Hematopoietic multipotent progenitor cell treated with erythropoietin and hydrocortisone succinate and interleukin-3 and kit ligand, for 15 days (in vitro differentiated cells): ENCODE measurements around the gene UGDH.
"Not testable (repeated sequence)": the region's sequence is repeated elsewhere in the genome, so short reads cannot be mapped to it uniquely, and the experiment has no call there.

Experiments
- DNase-seq: peaks from one replicate; pipeline ENCODE4 v3.0.0-alpha.2; 2015; ENCODE audit warnings: low spot score

Gene UGDH

GRCh38 chr4:39495446-39496213, 31.6 kb downstream of the UGDH start:
- no peak for DNase-seq

GRCh38 chr4:39494354-39494753, 32.9 kb downstream of the UGDH start:
- DNase-seq = no peak

- no peak for DNase-seq
Observed at GRCh38 chr4:39490322-39490721, 36.9 kb downstream of the UGDH start.

- DNase-seq = no peak
Observed at GRCh38 chr4:39486221-39486804, 40.9 kb downstream of the UGDH start.

DNA sequence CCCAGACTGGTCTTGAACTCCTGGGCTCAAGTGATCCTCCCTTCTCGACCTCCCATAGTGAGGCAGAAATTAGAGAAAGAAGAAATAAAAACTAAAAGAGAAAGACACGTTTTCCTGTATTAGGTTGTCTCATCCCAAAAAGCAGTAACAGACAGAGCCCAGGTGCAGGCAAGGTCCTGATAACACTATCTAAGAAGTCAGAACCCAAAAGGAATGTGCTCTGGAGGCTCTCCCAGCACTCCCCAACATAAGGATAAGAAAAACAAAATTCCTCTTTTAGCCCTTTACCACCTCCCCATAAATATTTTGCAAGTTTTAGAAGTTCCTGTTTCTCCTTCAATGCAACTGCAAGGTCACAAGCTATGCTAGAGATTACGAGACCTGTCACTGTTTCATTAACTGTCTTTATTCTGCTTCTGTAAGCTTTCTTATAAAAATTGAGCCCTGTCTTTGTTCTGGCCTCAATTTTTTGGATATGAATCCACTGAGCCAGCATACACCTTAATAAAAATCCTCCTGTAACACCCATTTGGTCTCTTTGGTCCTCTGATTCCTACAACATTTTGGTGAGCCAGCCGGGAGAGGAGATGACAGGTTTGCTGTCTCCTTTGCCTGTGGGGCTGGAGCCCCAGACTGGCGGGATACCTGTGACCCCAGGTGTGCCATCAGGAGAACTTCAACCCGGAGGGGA, 42.5 kb downstream of the UGDH start:
- no peak for DNase-seq

- DNase-seq = no peak
Observed at GRCh38 chr4:39480902-39481695, 46.1 kb downstream of the UGDH start.

DNA sequence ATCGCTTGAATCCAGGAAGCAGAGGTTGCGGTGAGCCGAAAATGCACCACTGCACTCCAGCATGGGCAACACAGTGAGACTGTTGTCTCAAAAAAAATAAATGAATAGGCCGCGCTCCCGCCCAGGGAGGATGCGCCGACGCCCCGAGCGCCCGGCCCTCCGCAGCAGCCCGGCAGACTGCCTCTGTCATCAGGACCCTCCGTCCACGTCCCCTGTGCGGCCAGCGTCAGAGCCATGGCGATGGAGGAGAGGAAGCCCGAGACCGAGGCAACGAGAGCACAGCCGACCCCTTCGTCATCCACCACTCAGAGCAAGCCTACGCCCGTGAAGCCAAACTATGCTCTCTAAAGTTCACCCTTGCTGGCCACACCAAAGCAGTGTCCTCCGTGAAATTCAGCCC, 47.0 kb downstream of the UGDH start:
- DNase-seq = no peak

DNA sequence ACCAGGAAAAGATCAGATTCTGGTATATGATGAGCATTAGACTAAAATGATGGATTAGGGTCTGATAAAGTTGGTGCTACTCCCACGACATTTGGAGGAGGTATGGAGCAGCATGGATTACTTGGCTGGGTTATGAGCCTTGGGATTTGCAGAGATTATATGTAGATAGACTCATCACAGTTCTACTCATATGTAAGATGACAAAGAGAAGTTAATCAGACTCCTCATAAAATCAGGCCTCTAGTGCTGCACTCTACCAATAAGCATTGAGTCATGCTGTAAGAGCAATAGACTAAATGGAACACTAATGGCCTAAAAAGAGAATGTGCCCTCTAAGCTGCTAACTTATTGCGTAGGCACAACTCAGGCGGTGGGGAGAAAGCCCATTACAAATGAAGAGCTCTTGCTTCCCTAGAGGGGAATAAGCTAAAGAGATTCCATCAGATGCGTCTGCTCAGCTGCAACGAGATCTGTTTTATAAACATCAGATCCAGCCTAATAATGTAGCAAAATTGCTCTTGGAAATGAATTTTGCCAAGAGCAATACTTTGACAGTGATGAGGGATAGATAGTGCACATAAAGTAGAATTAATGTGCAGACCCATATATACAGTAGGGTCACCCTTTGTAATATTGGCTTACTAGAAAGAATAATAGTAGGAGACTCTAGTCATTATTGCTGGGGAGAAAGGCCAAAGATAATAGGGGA, 50.9 kb downstream of the UGDH start:
- DNase-seq = no peak

DNA sequence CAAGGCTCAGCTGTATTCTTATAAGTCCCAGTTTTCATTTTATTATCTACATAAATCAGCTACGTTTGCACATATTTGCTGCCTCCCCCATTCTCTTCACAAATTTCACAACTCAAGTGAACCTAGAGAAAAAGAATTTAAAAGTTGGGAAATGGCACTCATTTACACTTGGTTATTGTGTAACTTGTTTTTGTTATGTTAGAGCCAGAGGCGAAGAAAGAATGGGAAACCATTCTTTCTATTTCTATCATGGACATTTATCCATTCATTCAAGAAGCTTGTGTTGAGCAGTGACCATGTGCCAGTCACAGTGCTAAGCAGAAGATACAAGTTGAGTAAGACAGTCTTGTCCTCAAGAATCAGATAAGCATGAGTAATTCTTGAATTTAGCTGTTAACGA, 54.8 kb downstream of the UGDH start:
- no peak for DNase-seq

DNA sequence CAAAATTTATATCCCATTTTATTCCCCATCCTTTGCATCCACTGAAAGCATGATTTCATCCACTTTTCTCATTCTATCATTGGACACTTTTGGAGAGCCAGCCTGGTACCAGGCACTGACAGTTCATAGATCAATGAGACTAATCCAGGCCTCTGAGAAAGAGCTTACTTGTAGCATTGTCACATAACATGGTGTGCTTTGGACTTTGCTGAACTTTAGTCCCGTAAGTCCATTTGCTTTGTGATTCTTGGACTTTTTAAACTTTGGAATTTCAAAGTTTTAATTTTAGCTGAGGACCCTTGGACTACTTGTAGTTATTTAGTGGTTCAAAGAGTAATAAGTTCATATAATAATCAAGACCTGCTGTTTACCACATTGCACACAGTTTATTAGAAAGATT, 56.8 kb downstream of the UGDH start:
- DNase-seq = no peak

DNA sequence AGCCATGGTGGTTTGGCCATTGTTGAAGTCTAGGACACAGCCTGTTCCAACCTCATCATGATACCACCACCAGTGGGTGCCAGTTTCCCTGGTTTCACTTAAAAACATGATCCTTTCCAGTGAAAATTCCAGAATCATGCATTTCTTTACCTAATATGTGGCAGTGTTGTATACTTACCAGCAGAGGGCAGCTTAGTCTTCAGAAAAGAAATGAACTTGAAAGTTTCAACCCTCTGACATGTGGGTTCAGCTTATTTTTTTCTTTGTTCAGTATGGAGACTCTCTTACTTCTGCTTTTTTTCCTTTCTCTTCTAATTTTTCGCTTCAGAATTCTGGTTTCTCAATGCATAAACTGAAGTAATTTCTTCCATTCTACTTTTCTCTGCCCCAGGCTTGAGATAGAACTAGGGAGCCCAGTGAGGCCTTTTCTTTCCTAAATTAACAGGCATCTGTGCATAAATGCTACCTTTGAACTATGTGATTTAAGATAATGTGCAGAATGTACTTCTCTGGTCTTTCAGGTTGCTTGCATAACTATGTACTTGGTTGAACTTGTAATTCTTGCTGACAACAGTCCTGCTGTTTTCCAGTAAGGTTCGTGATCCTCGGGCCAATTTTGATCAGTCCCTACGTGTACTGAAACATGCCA, 57.7 kb downstream of the UGDH start:
- peak; percentile 79 for DNase-seq

GRCh38 chr4:39467464-39467863, 59.8 kb downstream of the UGDH start:
- DNase-seq = no peak

DNA sequence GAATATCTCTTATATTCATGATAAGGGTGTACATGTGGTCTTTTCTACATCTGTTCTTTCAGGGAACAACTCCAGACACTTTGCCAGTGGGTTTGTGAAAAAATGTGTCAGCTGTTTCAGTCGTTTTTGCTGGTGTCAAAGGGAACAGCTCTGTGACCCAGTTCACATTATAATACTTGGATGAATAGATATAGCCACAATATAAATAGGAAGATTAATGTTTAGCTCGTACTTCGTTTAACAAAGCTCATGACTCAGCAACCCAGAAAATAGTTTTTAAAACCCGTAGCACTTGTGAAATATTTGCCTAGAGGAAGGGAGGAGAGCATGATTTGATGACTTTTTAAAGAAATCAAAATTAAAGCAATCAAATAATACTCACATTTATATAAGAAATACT, 60.5 kb downstream of the UGDH start:
- no peak for DNase-seq

DNA sequence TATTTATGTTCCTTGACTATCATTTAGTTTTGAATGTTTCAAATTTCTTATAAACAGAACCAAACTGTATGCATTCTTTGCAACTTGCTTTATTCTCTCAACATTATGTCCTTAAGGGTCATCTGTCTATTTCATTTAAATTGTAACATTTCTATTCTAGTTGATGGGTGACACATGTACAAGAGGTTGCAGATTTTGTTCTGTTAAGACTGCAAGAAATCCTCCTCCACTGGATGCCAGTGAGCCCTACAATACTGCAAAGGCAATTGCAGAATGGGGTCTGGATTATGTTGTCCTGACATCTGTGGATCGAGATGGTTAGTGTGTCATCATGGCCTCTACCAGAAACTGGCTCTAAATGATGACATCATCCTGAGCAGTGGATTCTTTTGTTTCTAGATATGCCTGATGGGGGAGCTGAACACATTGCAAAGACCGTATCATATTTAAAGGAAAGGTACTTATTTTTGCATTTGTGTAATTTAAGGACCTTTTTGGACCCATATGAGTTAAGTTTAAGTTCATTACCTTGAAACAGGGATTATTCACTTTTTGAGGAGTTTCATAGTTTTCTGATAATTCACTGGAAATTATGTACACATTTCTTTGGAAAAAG, 62.2 kb downstream of the UGDH start:
- DNase-seq = no peak

DNA sequence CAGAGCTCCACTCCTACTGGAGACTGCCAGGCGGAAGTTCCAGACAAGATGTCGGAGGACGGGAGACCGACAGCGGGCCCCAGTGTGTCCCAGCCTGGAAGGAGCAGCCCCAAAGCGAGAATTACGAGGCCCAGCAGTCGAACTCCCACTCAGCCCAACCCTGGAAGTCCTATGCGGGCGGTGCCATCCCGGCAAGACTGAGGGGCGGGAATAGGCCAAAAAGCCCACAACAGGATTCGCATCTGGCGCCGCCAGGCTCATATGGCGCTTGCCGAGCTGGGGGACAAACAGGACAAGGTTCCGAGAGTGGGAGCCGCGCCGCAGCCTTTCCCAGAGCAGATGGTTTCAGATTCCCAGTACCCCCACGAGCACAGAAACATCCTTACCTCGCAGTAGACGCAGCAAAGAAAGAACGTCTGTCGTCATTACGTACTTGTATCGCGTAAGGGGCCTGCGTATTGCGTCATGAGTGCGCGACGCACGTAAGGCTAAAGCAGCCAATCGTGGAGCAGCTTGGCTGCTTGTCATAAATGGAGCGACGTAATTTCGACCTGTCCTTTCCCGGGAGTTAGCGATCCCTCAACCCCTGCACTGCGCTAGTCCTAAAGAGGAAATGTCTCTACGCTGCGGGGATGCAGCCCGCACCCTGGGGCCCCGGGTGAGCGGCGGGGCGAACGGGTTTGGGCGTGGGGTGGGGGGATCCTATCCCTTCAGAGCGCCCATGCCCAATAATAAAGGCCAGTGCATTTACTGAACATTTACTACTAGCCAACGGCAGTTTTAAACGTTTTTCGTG, 68.5 kb downstream of the UGDH start, which contains the start of the genes LIAS and RPL9:
Gene LIAS (plus strand): TSS at position 552 of the 796 bp plus-strand sequence. CDS start 62 bp downstream, at position 614.
Gene RPL9 (minus strand): TSS at position 418 of the 796 bp plus-strand sequence. CDS start 483 bp downstream, outside the sequence.
- DNase-seq = peak; percentile 98

DNA sequence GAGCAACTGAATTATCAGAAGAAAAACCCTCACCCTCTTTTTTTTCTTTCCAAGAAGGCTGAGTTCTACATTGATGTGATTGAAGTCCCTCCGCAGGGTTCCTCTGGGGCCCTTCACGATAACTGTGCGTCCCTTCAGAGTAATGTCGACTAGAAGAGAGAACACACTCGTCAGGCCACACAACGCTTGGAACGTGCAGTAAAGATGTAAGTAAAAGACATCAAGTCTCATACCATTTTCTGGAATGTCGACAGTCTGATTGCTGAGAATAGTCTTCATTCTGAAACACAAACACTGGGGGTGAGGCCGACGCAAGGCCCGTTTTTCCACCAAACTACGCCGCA, 69.1 kb downstream of the UGDH start:
- DNase-seq = not testable (repeated sequence)

DNA sequence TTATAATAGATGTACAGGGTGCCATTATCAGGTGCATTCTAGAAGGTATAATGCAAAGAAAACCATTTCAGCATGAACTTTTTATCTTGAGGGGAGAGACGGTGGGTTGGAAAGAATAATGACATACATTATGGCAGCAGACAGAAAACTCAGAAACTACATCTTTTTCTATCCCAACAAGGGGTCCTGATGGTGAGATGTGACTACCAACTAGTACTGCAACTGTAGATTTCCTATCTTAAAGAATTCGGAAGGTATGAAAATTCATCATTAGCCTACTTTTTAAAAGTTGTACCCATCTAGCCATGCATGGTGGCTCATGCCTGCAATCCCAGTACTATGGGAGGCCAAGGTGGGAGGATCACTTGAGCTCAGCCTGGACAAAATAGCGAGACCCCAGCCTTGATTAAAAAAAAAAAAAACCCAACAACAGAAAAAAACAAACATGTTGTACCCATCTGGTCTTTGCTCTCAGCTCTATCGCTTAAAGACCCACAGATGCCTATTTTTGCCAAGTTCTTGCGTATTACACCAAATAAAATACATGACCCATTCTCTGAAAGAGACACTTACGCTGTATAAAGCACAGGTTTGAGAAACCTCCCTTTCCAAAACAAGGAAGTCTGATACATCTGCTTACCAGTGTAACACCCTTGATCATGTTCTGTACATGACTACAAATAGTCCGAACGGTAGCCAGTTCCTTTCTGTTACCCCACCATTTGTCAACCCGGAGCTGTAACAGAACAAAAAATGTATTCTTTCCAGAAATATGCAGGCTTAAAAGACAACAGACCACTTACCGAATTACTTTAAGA, 70.1 kb downstream of the UGDH start:
- DNase-seq = no peak

DNA sequence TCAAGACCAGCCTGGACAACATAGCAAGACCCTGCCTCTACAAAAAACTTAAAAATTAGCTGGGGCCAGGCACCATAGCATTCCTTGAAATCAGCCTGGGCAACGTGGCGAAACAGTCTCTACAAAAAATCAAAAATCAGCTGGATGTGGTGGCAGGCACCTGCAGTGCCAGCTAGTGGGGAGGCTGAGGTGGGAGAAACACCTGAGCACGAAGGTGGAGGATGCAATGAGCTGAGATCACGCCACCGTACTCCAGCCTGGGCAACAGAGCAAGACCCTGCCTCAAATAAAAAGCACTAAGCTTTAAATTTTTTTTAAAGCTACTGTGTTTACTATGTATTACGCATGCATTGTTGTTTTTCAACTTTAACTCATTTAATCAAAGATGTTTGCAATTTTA, 71.8 kb downstream of the UGDH start:
- DNase-seq = no peak

DNA sequence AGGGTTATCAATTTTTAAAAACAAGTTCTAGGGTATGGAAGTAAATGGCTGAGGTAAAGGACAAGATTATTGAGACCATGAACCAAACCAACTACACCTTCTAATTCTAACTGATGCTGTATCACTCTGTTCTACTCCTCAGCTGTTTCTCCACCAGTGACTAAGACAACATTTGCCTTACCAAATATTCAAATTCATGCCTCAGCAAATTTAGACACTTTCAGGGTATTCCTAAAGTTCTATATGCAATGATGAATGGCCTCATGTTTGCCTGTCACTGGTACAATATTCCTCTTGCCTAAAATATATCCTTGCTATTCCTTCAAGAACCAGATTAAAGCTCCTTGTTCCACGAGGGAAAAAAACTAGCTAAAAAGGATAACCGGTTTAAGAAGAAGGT, 73.5 kb downstream of the UGDH start:
- no peak for DNase-seq
